Esophagus squamous epithelium (tissue), 4 donors: ENCODE results near the gene ATP9B.

Experiments
- POLR2A ChIP-seq, 4 donors: fragments of 450-650 bp; IDR thresholded peaks; one replicate each; pipeline ENCODE4 v1.6.1; 2017; ENCODE audit warnings: antibody characterized with exemption in 4 of 4, mild to moderate bottlenecking in 4 of 4, moderate library complexity in 3 of 4
- TF ChIP-seq, protein P1 (sequence below), 6 experiments: fragments of 450-650 bp in 4 of 6; fragments of 200-600 bp in 2 of 6; sonication (generic) in 2 of 6; IDR thresholded peaks; one replicate each; pipeline ENCODE4 v1.5.1; 2016 to 2019; ENCODE audit warnings: antibody characterized with exemption in 6 of 6, mild to moderate bottlenecking in 4 of 6, moderate library complexity in 4 of 6

DNA sequence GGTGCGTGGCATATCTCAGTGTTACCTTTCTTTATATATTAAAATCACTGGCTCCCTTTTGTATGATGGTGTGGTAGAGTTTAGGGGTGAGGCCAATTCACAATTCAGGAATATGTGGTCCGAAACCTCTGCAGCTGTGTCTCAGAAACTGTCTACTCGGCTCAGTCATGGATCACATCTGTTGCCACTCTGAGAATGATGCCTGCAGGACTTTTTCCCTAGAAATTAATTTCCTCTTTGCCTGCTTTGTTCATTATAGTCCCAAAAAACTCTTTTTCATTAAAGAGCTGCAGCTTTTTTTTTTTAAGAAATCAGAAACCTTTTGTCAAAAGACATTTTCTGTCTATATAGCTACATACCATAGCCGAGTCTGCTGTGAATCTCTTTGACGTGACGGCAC, 221.7 kb downstream of the ATP9B start:
- TF ChIP-seq, protein P1, sequence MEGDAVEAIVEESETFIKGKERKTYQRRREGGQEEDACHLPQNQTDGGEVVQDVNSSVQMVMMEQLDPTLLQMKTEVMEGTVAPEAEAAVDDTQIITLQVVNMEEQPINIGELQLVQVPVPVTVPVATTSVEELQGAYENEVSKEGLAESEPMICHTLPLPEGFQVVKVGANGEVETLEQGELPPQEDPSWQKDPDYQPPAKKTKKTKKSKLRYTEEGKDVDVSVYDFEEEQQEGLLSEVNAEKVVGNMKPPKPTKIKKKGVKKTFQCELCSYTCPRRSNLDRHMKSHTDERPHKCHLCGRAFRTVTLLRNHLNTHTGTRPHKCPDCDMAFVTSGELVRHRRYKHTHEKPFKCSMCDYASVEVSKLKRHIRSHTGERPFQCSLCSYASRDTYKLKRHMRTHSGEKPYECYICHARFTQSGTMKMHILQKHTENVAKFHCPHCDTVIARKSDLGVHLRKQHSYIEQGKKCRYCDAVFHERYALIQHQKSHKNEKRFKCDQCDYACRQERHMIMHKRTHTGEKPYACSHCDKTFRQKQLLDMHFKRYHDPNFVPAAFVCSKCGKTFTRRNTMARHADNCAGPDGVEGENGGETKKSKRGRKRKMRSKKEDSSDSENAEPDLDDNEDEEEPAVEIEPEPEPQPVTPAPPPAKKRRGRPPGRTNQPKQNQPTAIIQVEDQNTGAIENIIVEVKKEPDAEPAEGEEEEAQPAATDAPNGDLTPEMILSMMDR (IDR thresholded peaks at IDR 0.05) = no peak
- TF ChIP-seq POLR2A (IDR thresholded peaks at IDR 0.05) = no peak
